ENCODE data around the gene OPTC.

Gene OPTC

DNA sequence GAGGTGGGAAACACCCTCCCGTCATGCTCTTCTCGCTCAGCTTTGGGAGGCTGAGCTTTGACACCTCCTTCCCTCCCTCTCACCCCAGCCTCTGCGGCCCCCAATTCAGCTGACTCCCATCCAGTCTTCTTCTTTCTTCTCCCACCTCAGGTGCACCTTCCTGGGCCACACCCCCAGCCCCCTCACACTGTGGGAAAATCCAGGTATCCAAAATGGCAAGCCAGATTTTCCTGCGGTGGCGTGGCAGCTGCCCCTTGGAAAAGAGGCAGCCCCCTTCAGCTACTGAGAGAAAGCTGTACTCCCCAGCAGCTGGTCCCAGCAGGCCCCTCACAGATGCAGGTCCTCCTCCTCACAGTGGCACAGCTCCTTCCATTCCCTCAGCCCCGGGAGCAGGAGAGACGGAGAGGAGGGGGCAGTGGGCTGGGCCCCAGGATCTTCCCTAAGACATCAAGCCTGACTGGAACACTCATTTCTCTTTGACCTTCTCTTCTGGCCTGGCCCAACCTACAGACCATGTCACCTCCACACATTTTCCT is 61.6 kb downstream of the OPTC start:
- H3K4me3 ChIP-seq (replicated peaks; ENCODE audit: low read depth, low read length), result no peak overlapping the region
- no peak for TF ChIP-seq CTCF (IDR thresholded peaks at IDR 0.05; ENCODE audit: low read length, missing control alignments)
- no peak for DNase-seq (ENCODE audit: low read depth)

GRCh38 chr1:203556047-203556851 is 62.3 kb downstream of the OPTC start:
- H3K4me3 ChIP-seq (replicated peaks; ENCODE audit: low read depth, low read length), result no peak overlapping the region
- no peak for TF ChIP-seq CTCF (IDR thresholded peaks at IDR 0.05; ENCODE audit: low read length, missing control alignments)
- peak; percentile 43 for DNase-seq (ENCODE audit: low read depth)

GRCh38 chr1:203557390-203557789 is 63.4 kb downstream of the OPTC start:
- DNase-seq (ENCODE audit: low read depth), result peak; percentile 60
- no peak for TF ChIP-seq CTCF (IDR thresholded peaks at IDR 0.05; ENCODE audit: low read length, missing control alignments)
- no peak overlapping the region for H3K4me3 ChIP-seq (replicated peaks; ENCODE audit: low read depth, low read length)

GRCh38 chr1:203558064-203558760 is 64.3 kb downstream of the OPTC start:
- no peak overlapping the region for H3K4me3 ChIP-seq (replicated peaks; ENCODE audit: low read depth, low read length)
- peak; percentile 96 for DNase-seq (ENCODE audit: low read depth)
- no peak for TF ChIP-seq CTCF (IDR thresholded peaks at IDR 0.05; ENCODE audit: low read length, missing control alignments)

Data from fibroblast of pulmonary artery (primary cell).